Gastrocnemius medialis (tissue), 4 donors: Measurements from ENCODE around the gene COA5.

ENCODE experiments used
- POLR2A ChIP-seq, 2 donors: fragments of 450-650 bp; IDR thresholded peaks; one replicate each; pipeline ENCODE4 v1.6.1; 2017; ENCODE audit warnings: antibody characterized with exemption in 2 of 2, mild to moderate bottlenecking in 2 of 2, moderate library complexity in 2 of 2
- TF ChIP-seq, protein P1 (sequence below), 5 experiments: fragments of 450-650 bp in 3 of 5; fragments of 200-600 bp in 2 of 5; sonication (generic) in 2 of 5; IDR thresholded peaks in 4 of 5; conservative IDR thresholded peaks in 1 of 5; 1 replicate in 4 of 5; 2 replicates in 1 of 5; pipeline ENCODE4 v1.5.1; 2016 to 2019; ENCODE audit warnings: antibody characterized with exemption in 5 of 5, mild to moderate bottlenecking in 3 of 5, moderate library complexity in 3 of 5

DNA sequence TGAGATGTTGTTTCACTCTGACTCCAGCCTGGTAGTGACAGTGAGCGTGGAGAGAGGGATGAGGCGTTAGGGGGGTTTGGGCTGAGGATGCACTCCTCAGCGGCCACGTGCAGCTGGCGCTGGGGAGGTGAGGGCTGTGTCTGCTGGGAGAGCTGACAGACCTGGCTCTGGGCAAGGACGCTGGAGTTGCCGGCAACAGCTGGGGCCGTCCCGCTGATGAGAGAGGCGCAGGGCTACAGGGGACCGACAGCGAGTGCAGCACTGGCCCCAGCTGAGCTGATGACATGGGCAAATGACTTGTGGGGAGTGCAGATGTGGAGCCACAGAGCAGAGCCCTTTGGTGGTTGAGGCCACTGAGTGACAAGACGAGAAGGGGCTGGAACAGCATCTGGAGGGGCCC, 38.4 kb downstream of the COA5 start:
- TF ChIP-seq, protein P1, sequence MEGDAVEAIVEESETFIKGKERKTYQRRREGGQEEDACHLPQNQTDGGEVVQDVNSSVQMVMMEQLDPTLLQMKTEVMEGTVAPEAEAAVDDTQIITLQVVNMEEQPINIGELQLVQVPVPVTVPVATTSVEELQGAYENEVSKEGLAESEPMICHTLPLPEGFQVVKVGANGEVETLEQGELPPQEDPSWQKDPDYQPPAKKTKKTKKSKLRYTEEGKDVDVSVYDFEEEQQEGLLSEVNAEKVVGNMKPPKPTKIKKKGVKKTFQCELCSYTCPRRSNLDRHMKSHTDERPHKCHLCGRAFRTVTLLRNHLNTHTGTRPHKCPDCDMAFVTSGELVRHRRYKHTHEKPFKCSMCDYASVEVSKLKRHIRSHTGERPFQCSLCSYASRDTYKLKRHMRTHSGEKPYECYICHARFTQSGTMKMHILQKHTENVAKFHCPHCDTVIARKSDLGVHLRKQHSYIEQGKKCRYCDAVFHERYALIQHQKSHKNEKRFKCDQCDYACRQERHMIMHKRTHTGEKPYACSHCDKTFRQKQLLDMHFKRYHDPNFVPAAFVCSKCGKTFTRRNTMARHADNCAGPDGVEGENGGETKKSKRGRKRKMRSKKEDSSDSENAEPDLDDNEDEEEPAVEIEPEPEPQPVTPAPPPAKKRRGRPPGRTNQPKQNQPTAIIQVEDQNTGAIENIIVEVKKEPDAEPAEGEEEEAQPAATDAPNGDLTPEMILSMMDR (IDR thresholded peaks at IDR 0.05 in 4 of 5, conservative IDR thresholded peaks at IDR 0.05 in 1 of 5) = no peak
- no peak for TF ChIP-seq POLR2A (IDR thresholded peaks at IDR 0.05)
